ENCODE measurements around the gene CSNK1E.
"Not testable (repeated sequence)": the region's sequence is repeated elsewhere in the genome, so short reads cannot be mapped to it uniquely, and the experiment has no call there.

Gene CSNK1E

DNA sequence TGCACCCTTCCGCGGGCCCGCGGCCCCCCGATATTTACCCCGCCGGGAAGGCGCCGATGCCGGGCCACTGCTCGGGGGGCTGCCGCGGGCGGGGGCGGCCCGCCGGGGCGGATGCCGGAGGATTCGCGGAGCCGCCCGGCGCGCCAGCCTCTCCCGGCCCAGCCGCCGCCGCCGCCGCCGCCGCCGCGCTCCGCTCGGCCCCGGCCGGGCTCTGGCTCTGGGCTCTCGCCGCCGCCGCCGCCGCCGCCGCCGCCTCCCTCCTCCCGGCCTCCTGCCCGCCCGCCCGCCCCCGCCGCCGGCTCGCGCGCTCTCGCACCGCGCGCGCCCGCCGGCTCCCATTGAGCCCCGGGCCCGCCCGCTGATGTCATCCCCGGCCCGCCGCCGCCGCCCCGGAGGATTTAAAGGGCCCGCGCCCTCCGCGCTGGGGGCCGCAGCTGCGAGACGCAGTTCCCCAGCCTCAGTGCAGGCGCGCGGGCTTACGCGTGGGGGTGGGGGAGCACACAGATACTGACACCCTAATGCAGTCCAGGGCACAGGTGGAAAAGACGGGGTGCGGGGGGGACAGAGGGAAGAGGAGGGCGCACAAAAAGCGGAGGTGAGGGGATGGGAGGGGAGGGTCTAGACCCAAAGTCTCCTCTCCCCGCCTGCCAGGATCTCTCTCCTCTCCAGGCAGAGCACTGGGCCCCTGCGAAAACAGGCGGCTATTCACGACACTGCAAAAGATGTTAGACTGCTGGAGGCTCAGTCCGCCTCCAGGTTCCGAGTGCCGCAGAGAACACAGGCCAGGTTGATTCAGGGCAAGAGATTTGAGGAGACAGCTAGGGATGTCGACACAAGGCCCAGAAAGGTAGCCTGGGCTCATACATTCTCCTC, at the start of gene CSNK1E:
Gene CSNK1E, minus strand, starts transcription at position 312 of the 873 bp plus-strand sequence. CDS start 3,276 bp downstream, outside the sequence.
- peak; percentile 73 to 78 for DNase-seq

DNA sequence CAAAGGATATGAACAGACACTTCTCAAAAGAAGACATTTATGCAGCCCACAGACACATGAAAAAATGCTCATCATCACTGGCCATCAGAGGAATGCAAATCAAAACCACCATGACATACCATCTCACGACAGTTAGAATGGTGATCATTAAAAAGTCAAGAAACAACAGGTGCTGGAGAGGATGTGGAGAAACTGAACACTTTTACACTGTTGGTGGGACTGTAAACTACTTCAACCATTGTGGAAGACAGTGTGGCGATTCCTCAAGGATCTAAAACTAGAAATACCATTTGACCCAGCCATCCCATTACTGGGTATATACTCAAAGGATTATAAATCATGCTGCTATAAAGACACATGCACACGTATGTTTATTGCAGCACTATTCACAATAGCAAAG, 48.6 kb upstream of the CSNK1E start:
- DNase-seq = not testable (repeated sequence)

DNA sequence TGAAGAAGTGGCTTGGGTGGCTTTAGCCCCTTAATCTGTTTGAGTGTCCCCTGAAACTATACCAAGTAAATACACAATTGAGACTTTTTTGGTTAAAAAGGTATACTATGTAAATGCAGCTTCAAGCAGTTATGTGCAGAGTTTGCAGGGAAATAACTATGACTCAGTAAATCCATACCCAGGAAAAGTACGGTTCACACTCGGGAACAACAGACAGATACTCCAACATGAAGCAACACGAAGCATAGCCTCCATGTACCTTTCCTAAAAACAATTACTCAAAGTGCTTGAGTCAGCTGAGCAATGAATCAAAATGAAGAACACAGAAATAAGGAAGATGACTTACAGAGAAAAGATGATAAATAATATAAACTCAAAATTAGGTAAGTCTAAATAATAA, 47.9 kb upstream of the CSNK1E start:
- not testable (repeated sequence) for DNase-seq

DNA sequence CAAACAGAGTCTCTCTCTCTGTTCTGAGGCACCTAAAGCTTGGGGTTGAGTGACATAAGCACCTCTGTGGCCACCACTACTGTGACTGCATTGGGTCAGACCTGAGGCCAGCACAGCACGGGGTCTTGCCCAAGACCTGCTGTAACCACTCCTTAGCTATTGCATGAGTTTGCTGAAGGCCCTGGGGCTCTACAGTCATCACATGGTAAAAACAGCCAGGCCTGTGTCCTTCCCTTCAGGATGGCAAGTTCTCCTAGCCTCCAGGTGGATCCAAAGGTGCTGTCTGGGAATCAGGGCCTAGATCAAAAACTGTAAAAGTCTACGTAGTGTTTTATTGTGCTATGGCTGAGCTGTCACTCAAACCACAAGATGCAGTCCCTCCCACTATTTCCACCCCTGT, 43.3 kb upstream of the CSNK1E start:
- not testable (repeated sequence) for DNase-seq

DNA sequence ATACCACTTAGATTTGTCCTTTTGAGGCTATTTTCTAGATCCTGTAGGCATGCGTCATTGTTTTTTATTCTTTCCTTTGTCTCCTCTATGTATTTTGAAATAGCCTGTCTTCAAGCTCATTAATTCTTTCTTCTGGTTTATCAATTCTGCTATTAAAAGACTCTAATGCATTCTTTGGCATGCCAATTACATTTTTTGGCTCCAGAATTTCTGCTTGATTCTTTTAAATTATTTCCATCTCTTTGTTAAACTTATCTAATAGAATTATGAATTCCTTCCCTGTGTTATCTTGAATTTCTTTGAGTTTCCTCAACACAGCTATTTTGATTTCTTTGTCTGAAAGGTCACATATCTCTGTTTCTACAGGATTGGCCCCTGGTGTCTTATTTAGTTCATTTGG, 42.6 kb upstream of the CSNK1E start:
- not testable (repeated sequence) for DNase-seq

DNA sequence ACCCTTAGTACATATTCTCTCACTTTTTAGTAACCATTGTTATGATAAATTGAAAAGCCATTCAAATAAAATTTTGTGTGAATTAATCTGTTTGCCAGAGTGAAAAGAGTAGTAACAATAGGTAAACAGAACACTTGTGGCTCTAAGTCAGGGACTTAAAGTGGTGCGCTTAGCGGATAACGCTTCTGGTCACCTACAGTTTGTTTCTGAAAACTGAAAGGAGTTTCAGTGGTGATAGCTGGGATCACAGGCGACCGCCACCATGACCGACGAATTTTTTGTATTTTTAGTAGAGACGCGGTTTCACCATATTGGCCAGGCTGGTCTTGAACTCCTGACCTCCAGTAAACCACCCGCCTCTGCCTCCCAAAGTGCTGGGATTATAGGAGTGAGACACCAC, 40.7 kb upstream of the CSNK1E start:
- DNase-seq = not testable (repeated sequence)

DNA sequence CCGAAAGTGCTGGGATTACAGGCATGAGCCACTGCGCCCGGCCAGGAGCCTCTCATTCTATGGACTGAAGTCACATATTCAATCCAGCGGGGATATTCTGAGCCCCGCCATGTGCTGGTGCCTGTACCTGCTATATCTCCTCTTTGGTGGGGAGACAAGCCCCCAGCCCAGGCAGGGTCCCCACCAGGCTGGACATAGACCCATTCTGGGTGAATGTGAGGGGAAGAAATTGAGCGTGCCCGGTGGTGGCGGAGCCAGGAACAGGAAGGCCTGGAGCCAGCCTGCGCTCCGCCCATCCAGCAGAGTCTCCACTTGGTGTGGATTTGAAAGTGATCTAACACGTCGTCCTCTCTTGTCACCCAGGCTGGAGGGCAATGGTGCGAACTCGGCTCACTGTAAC, 38.0 kb upstream of the CSNK1E start:
- no peak for DNase-seq

DNA sequence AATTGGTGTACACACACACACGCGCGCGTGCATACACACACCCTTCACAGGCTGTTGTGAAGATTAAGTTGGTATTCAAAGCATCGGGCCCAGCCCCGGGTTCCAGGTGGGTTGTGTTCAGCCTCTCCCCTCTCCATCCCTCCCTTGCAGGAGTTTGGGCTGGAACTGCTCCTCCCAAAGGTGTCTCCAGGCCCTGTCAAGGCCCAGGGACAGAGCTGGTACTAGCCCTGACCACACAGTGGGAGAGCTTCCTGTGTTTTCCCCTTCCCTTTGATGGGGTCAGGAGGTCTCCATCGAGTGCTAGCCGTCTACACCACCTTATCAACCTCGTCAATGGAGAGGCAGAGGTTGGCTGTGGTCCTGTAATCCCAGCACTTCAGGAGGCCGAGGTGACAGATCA, 36.5 kb upstream of the CSNK1E start:
- DNase-seq = no peak

DNA sequence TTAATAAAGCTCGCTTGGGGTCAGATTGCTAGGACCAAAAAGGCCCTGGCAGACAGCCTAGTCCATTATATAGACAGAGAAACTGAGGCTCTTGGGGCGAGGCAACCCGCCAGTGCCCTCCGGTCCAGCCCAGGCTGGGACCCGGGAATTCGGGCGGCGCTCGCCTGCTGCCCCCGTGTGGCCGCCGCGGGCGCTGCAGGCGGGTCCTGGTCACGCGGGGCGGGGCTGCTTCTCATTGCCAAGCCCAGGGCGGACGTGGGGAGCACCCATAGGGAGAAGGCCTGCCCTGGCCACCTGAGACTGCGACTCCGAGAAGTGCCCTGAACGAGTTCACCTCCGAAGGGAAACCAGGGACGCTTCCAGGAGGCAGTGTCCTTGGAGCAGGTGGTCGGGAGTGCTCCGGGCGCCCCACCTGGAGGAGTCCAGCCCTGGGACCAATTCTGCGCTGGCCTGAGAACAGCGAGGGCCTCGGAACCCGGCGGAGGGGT, 36.0 kb upstream of the CSNK1E start:
- DNase-seq = peak; percentile 78 to 80

DNA sequence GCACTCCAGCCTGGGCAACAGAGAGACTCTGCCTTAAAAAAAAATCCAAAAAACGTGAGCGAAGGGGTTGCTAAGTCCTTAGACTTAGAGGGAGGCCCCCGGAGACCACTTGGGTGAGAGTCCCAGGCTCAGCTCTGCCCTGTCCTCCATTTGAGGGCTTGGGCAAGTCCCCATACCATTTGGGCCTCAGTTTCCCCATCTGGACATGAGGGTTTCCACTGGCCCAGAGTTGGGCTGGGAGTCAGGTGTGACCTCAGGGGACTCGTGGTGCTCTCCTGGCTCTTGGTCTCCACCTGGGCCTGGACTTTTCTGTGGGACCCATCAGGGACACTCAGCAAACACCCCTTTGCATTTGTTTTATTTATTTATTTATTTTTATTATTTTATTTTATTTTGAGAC, 35.2 kb upstream of the CSNK1E start:
- no peak for DNase-seq

DNA sequence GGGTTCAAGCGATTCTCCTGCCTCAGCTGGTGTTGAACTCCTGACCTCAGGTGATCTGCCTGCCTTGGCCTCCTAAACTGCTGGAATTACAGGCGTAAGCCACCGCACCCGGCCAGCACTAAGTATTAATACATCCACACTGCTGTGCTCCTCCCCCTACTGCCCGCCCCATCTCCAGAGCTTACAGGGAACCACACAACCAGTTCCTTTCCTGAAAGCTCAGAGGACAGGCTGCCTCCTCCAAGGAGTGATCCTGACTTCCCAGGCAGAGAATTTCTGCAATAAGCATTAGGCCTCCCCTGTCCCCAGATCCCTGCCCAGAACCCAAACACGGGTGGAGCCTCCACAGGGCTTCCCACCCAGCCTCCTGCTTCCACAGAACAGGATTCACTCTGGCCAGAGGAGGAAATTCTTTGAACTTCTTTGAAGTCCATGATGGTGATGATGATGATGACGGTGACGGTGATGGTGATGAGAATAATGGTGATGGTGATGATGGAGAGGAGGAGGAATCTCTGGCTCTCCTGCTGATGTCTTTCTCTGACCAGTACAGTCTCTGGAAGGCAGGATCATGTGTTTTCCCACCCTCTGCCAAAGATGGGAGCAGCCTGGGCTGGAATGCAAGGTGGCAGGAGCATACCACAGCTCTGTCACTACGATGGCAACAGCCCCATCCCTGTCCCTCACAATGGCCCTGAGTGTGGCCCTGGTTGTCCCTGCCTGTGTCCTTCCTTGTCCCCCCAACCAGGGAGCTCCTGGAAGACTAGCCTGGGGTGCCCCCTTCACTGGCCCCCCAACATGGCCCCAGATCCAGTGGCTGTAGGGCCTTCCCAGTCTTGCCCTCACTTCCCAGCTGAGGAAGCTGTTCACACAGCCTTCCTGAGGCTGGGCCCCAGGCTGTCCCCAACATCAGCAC, 33.5 kb upstream of the CSNK1E start:
- no peak for DNase-seq

DNA sequence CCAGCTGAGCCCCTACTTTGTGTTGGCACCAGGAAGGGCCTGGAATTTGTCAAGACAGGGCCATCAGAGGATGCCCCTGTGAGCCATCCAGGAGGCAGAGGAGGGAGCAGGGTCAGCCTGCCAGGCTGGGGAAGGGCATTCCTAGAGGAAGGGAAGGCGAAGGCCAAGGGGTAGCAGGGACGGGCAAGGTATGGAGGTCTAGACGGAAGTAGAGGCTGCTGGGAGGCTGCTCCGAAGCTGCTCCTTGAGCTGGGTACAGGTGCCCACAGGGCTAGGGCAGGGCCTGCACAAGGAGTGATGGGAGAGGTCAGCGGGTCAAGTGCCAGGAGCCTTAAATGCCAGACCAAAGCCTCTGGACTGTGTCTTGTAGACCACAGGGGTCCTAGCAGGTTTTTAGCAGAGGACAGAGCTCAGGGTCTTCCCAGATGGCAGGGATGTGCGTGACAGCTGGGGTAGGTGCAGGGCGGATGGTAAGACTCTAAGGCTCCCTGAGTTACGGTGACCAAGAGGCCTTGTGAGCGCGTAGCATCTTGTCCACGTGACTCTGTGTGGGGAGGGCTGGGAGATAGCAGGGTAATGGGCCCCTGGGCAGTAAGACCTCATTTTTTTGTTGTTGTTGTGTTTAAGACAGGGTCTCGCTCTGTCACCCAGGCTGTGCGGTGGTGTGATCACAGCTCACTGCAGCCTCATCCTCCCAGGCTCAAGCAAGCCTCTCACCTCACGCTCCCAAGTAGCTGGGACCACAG, 31.7 kb upstream of the CSNK1E start:
- no peak for DNase-seq

DNA sequence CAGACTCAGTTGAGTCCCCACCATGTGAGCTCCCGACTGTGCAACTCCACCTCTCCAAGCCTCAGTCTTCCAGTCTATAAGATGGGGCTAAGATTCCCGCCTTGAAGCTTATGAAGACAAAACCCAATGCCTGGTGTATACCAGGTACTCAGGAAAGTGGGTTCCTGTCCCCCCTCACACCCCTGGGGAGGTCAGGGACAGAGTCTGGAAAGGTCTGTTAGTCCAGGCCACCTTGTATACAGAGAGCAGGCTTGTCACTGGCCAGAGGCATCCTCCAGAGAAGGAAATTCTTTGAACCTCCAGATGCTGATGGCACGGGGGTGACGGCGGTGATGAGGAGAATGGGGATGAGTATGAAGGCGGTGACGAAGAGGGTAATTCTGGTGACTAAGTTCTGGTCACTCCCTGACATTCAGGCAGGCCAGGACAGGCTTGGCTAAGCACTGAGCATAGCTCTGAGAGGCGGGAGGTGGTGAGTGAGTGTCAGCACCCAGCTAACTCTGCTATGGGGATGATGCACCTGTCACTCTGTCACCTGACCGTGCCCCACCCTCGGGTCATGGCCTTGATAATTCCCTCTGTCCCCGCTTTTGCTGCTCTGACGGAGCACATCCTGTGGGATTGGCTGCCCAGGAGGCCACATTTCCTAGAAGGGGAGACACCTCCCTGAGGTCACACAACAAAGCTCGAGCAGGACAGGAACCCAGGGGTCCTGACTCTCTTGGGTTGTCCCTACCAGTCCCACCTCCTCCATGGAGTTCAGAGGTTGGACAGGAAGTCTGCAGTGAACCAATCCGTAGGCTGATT, 30.9 kb upstream of the CSNK1E start:
- DNase-seq = no peak

DNA sequence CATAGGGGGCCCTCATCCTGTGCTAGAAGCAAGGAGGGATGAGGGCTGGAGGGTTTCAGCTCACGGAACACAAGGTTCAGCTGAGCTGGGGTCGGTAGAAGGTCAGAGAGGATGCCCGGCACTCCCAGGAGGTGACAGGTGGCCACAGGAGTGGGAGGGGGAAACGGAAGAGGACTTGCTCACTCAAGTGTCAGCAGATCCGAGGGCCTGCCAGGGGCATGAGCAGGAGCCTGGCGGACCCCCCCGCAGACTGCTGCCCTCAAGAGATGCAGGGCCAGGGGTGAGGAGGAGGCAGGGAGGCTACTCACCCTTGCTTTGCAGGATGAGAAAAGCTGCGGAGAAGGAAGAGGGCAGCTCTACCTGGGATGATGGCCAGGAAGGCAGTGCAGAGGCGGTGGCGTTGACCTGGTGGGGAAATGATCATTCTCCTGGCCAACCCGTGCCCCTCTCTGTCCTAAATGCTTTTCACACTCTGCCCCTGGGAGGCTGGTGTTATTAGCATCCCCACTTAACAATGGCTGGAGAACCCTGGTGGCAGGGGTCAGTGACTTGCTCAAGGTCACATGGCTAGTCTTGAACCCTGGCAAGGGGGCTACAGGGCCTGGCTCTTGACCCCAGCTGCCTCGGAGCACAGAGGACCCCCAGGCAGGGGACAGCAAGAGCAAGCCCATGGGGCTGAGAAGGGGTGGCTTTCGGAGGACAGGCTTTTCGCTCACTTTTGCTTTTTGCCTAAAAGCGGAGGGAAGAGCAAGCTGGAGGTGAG, 30.1 kb upstream of the CSNK1E start:
- DNase-seq = no peak

DNA sequence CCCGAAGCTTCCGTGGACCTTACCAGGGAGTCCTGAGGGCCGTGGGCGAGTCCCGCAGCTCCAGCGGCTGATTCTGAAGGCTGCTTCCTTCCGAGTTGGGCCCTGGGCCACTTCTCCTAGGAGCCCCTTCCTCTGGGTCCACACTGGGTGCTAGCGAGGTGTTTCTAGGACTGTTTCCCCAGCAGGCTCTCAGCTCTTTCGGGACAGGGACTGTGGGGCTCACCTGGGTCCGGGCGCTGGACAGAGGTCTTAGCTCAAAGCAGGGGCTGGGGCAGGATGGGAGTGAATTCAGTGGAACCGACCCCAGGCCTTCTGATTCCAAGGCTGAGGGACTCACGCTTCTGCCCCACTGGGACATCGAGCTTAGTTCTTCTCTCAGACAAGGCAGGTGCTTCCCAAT, 29.3 kb upstream of the CSNK1E start:
- DNase-seq = no peak

DNA sequence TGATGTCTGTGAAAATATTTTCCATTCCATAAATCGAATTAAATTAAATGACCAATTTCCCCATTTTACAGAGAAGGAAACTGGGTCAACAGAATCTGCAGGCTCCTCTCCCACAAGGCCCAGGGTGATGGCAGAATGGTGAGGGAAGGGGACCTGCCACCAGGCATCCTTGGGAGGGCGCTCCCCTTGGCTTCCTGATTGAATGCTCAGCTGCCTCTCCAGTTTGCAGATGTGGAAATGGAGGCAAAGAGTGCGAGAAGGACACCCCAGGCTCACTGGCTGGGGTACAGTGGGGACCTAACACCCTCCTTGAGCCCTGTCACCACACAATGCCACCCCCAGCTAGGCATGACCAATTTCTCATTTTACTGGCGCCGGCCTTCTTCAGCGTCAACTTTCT, 28.5 kb upstream of the CSNK1E start:
- DNase-seq = no peak

DNA sequence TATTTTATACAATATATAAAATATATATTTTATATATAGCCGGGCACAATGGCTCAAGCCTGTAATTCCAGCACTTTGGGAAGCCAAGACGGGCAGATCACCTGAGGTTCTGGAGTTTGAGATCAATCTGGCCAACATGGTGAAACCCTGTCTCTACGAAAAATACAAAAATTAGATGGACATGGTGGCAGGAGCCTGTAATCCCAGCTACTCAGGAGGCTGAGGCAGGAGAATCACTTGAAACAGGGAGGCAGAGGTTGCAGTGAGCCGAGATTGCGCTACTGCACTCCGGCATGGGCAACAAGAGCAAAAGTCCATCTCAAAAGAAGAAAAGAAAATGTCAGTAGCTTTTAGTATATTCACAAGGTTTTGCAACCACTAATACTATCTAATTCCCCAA, 22.7 kb upstream of the CSNK1E start:
- DNase-seq = not testable (repeated sequence)

DNA sequence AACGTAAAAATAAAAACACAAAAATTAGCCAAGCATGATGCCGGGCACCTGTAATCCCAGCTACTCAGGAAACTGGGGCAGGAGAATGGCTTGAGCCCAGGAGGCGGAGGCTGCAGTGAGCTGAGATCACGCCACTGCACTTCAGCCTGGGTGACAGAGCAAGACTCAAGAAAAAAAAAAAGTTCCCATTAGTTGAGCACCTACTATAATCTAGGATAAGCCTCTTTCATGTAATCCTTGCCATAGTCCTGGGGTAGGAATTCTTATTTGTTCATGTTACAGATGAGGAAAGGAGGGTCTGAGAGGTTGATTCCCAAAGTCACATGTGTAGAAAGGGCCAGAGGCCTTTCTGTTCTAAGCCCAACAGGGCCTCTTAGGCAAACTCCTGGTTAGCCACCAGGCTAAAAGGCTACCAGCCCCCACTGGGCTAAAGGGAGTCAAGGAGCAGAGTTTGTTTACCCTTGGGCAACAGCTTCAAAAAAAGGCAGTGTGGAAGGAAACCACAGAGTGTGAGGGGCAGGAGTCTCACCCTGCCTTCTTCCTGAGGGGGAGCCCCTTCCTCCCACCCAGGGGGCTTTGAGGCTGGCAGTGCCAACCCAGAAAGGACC, 21.6 kb upstream of the CSNK1E start:
- DNase-seq = no peak

DNA sequence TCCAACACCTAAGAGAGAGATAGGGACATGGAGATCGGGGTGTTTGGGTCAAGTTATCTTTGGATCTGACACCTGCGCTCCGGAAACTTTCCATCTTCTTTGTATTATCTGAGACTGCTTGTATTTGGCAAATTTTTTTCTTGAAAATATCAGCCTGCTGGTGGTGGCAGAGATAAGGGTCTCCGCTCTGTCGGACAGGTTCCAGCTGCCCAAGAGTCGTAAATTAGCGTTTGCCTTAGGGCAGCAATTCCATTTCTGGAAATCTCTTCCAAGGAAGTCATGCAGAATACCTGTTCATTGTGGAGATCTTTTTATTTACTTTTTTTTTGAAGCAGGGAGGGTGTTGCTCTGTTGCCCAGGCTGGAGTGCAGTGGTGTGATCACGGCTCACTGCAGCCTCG, 19.5 kb upstream of the CSNK1E start:
- DNase-seq = no peak

DNA sequence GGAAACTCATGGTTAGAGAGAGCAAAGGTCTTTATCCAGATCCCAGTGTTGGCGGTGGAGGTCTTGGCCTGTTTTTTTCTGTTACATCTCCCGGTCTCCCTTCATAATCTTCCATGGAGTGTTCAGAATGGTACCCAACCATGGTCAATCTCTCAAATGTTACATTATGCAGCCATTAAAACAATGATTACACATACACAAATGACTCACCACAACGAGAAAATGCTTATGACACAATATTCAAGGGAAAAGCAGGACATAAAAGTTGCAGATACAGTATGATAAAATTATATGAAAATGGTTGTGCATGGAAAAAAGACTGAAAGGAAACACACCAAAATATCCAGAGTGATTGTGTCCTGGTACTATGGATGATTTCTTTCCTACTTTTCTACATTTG, 17.8 kb upstream of the CSNK1E start:
- no peak for DNase-seq

DNA sequence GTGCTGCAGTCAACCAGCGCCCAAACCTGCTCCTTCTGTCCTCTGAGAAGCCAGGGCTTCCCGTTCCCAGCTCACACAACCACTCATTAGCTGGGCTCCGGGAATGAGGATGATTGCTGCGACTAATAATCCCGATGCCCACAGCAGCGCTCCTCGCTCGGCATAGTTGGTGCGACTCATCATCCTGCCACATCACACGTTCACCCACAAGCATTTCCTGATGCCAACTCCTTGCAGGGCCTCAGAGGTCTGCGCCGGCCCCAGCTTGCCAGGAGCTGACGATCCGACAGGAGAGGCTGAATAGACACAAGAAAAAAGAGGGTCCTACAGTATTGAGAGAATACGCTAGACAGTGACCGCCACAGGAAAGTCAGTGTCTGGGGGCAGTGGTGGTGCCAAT, 10.6 kb upstream of the CSNK1E start:
- no peak for DNase-seq
